AG09309 (cell line): ENCODE results near the gene IKZF1.

Experiments
- DNase-seq: peaks from one replicate; pipeline ENCODE4 v3.0.0-alpha.2; 2010; ENCODE audit warnings: low read depth
- H3K4me3 ChIP-seq: 2 replicates; pipeline ENCODE4 v1.5.1; 2011; ENCODE audit warnings: mild to moderate bottlenecking, low read depth, low read length, moderate library complexity; ENCODE audit not compliant: control insufficient read depth
- CTCF ChIP-seq: IDR thresholded peaks from 2 replicates; pipeline ENCODE4 v1.5.1; 2011; ENCODE audit warnings: mild to moderate bottlenecking, low read depth, low read length, inconsistent platforms; ENCODE audit not compliant: insufficient read depth, control insufficient read depth; ENCODE audit errors: missing control alignments

IKZF1 gene

GRCh38 chr7:50369143-50370026, 64.9 kb downstream of the IKZF1 start:
- H3K4me3 ChIP-seq, result no peak overlapping the region
- TF ChIP-seq CTCF, result peak; percentile 19
- no peak for DNase-seq

GRCh38 chr7:50370884-50371283, 66.4 kb downstream of the IKZF1 start:
- no peak for TF ChIP-seq CTCF
- DNase-seq, result no peak
- no peak overlapping the region for H3K4me3 ChIP-seq

- no peak overlapping the region for H3K4me3 ChIP-seq
- no peak for DNase-seq
- TF ChIP-seq CTCF, result no peak
Observed at GRCh38 chr7:50371551-50372021, 67.1 kb downstream of the IKZF1 start.

- no peak overlapping the region for H3K4me3 ChIP-seq
- no peak for DNase-seq
- TF ChIP-seq CTCF, result no peak
Observed at GRCh38 chr7:50372923-50373322, 68.4 kb downstream of the IKZF1 start.

- H3K4me3 ChIP-seq, result no peak overlapping the region
- no peak for TF ChIP-seq CTCF
- DNase-seq, result no peak
Observed at GRCh38 chr7:50376056-50376820, 71.7 kb downstream of the IKZF1 start.

- no peak overlapping the region for H3K4me3 ChIP-seq
- TF ChIP-seq CTCF, result no peak
- no peak for DNase-seq
Observed at GRCh38 chr7:50377356-50377755, 72.8 kb downstream of the IKZF1 start.
